K562 (cell line): ENCODE results near the gene ESPL1. TPM values are rescaled to one million over a fixed set of nuclear protein-coding genes. Genes with fewer than 3 reads are reported as not detected.

Experiments used
- HNRNPK ChIP-seq: fragments of 200-400 bp; formaldehyde crosslinking; IDR thresholded peaks from one replicate; pipeline ENCODE4 v1.6.1; 2018; ENCODE audit warnings: mild to moderate bottlenecking, low read depth, low read length; ENCODE audit not compliant: poor library complexity, severe bottlenecking
- KLF16 ChIP-seq: IDR thresholded peaks from 2 replicates; pipeline ENCODE4 v1.6.1; 2016; ENCODE audit warnings: antibody characterized with exemption
- ZBED1 ChIP-seq: IDR thresholded peaks from 2 replicates; pipeline ENCODE4 v1.6.1; 2014
- ZNF407 ChIP-seq: fragments of 450-650 bp; IDR thresholded peaks from 2 replicates; pipeline ENCODE4 v1.6.1; 2016; ENCODE audit warnings: low read depth
- polyA plus RNA-seq, 8 experiments: library from polyadenylated mRNA; depleted of rRNA in 4 of 8; stranded (reverse) in 5 of 8; unstranded in 3 of 8; fragments of >200 nt; fragmentation: Nextera tagmentation in 2 of 8; fragmentation: Illumina TruSeq in 1 of 8; extraction: Ambion mirVana in 2 of 8; extraction: Trizol in 1 of 8; gene quantifications; 2 replicates each; pipeline versions ENCODE4 v1.2.1 to v1.2.3, GENCODE V29; 2011 to 2014; ENCODE audit warnings: inconsistent platforms in 1 of 8, missing spikeins in 1 of 8
- total RNA-seq, 7 experiments: library from RNA; depleted of rRNA in 6 of 7; stranded (reverse); fragments of >200 nt in 6 of 7; fragmentation: Illumina TruSeq in 2 of 7; extraction: Trizol in 2 of 7; gene quantifications; 2 replicates each; pipeline versions ENCODE4 v1.2.1 to v1.2.3, GENCODE V29; 2011 to 2021; ENCODE audit warnings: low replicate concordance in 1 of 7
- TF ChIP-seq, protein P1 (sequence below): fragments of 450-650 bp; conservative IDR thresholded peaks from 2 replicates; pipeline ENCODE4 v1.6.1; 2016; ENCODE audit warnings: missing genetic modification characterization, low read depth, mild to moderate bottlenecking, missing compliant biosample characterization, moderate library complexity
- TF ChIP-seq, protein P2 (sequence below), 2 experiments: fragments of 450-650 bp; IDR thresholded peaks; 2 replicates each; pipeline ENCODE4 v1.6.1; 2016
- TF ChIP-seq, protein P3 (sequence below): fragments of 450-650 bp; formaldehyde crosslinking; IDR thresholded peaks from 2 replicates; pipeline ENCODE4 v1.4.0; 2022; ENCODE audit warnings: missing genetic modification characterization

Gene ESPL1
- total and polyA plus RNA-seq, 9 of the 15 experiments (the other 6 are each of a cell fraction or from before 2014, with no cell fraction given) = 1.2 to 55.0 (median 18.7) TPM

DNA sequence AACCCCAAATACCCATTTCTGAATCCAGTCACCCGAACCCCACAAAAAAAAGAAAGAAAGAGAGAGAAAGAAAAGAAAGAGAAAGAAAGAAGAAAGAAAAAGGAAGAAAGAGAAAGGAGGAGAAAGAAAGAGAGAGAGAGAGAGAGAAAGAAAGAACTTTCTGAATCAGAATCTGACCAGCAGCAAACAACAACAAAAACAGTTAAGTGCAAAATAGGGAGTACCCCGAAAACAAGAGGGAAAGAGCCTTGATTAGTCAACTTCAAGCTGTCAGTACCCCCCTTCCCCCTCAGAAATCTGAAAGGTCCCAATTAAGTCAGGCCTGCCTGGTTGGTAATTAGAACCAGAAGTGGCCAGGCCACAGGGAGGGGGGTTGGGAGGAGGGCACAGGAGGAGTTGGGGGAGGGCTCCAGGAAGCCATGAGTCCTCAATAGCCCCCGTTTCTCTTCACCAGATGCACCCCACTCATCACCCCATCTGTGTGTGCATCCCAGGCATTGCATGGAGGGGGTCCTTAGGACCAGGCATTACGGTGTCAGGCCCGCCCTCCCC lies 45.9 kb upstream of the ESPL1 start (continued):
- TF ChIP-seq, protein P1, sequence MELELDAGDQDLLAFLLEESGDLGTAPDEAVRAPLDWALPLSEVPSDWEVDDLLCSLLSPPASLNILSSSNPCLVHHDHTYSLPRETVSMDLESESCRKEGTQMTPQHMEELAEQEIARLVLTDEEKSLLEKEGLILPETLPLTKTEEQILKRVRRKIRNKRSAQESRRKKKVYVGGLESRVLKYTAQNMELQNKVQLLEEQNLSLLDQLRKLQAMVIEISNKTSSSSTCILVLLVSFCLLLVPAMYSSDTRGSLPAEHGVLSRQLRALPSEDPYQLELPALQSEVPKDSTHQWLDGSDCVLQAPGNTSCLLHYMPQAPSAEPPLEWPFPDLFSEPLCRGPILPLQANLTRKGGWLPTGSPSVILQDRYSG (tag) = no peak
- TF ChIP-seq, protein P2, sequence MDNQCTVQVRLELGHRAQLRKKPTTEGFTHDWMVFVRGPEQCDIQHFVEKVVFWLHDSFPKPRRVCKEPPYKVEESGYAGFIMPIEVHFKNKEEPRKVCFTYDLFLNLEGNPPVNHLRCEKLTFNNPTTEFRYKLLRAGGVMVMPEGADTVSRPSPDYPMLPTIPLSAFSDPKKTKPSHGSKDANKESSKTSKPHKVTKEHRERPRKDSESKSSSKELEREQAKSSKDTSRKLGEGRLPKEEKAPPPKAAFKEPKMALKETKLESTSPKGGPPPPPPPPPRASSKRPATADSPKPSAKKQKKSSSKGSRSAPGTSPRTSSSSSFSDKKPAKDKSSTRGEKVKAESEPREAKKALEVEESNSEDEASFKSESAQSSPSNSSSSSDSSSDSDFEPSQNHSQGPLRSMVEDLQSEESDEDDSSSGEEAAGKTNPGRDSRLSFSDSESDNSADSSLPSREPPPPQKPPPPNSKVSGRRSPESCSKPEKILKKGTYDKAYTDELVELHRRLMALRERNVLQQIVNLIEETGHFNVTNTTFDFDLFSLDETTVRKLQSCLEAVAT (IDR thresholded peaks at IDR 0.05) = peak; percentile 46 to 63; a peak in 1 of 4 replicates
- TF ChIP-seq, protein P3, sequence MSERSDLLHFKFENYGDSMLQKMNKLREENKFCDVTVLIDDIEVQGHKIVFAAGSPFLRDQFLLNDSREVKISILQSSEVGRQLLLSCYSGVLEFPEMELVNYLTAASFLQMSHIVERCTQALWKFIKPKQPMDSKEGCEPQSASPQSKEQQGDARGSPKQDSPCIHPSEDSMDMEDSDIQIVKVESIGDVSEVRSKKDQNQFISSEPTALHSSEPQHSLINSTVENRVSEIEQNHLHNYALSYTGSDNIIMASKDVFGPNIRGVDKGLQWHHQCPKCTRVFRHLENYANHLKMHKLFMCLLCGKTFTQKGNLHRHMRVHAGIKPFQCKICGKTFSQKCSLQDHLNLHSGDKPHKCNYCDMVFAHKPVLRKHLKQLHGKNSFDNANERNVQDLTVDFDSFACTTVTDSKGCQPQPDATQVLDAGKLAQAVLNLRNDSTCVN (CRISPR knock-in tag) = no peak
- TF ChIP-seq ZBED1 = no peak
- no peak for TF ChIP-seq KLF16
- no peak for TF ChIP-seq HNRNPK
- no peak; the same call in 1 of the 2 replicates for TF ChIP-seq ZNF407
